COLO668 (cell line): ENCODE data around the gene CISD1.
A peak's percentile ranks its signal among the peaks of the same experiment; 100 is the strongest.

Experiments
- DNase-seq: peaks from one replicate; lab custom pipeline; 2025; ENCODE audit not compliant: unreplicated experiment; lab: John Stamatoyannopoulos, UW

CISD1 gene

GRCh38 chr10:58305821-58306220, 36.9 kb downstream of the CISD1 start:
- DNase-seq, result peak; percentile 26

DNA sequence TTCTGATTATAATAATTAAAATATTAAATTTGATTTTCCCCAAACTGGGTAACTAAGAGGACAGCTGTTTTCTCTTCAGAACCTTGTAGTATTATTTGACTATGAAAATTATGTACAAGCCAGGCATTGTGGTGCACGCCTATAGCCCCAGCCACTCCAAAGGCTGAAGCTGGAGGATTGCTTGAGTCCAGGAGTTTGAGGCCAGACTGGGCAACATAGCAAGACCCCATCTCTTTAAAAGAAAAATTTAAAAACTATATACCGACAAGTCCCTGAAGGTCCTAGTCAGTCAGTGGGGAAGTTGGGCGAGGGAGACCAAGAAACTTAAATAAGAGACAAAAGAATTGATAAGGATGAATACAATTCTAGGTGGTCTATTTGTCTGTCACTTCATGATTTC, 38.7 kb downstream of the CISD1 start:
- DNase-seq, result no peak

GRCh38 chr10:58311026-58311425, 42.1 kb downstream of the CISD1 start:
- DNase-seq, result no peak

GRCh38 chr10:58316874-58317273, 47.9 kb downstream of the CISD1 start:
- no peak for DNase-seq

- DNase-seq, result no peak
Measured at GRCh38 chr10:58318346-58318745, 49.4 kb downstream of the CISD1 start.

- no peak for DNase-seq
Measured at GRCh38 chr10:58319599-58319998, 50.6 kb downstream of the CISD1 start.

- DNase-seq, result no peak
Measured at GRCh38 chr10:58320351-58321049, 51.5 kb downstream of the CISD1 start.

DNA sequence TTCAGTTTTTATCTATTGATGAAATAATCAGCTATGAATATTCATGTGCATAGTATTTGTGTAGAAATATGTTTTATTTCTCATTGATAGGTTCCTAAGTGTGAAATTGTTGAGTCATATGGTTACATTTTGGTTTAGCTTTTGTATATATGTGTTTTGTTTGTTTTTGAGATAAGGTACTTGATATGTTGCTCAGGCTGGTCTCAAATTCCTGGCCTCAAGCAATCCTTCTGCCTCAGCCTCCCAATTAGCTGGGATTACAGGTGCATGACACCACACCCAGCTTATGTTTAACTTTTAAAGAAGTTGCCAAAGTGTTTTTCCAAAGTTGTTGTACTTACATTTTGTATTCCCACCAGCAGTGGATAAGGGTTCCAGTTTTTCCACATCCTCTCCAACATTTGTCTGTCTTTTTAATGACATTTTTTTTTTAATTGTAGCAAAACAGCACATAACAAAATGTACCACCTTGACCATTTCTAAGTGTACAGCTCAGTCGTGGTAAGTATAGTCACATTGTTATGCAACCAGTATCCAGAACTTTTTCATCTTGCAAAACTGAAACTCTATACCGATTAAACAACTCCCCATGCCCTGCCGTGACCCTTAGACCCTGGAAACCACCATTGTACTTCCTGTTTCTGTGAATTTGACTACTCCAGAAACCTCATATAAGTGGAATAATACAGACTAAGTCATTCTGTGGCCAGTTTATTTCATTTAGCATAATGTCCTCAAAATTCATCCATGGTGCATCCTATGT, 53.3 kb downstream of the CISD1 start:
- DNase-seq, result peak; percentile 7

- no peak for DNase-seq
Measured at GRCh38 chr10:58322835-58323209, 53.9 kb downstream of the CISD1 start.

DNA sequence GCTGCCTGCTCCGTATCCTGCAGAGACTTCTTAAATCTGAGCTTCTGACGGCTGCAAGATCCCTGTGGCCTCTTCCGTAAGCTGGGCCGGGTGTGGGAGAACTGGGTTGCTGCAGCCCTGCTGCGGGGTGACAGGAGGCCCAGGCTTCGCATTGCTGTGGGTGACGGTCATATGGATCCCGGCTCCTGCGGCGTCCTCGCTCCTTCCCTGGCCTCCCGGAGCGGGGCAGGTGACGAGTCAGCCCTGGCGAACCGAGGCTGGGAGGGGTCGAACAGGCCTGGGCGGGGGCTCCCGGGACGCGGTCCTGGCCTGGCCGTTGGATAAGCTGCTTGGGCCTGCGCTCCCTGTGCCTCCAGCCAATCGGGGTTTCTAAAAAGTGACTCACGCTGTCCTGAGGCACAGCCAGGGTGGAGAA, 58.0 kb downstream of the CISD1 start:
- no peak for DNase-seq

- DNase-seq, result no peak
Measured at GRCh38 chr10:58328233-58328632, 59.3 kb downstream of the CISD1 start.

DNA sequence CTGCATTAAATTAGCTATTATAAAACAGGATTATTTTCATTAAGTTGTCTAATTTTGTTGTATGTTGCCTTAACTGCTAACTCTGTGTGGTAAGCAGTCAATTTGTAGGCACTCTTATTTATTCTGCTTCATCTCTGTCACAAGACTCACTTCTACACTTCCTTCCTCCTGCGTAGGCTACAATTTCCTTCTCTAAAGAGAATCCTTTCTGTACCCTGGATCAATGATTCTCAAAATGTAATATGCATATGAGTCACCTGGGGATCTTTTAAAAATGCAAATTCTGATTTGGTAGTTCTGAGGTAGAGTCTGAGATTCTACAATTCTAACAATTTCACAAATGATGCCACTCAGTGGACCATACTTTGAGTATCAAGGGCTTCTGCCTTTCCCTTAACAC, 61.5 kb downstream of the CISD1 start:
- DNase-seq, result no peak

- no peak for DNase-seq
Measured at GRCh38 chr10:58331646-58332045, 62.7 kb downstream of the CISD1 start.

DNA sequence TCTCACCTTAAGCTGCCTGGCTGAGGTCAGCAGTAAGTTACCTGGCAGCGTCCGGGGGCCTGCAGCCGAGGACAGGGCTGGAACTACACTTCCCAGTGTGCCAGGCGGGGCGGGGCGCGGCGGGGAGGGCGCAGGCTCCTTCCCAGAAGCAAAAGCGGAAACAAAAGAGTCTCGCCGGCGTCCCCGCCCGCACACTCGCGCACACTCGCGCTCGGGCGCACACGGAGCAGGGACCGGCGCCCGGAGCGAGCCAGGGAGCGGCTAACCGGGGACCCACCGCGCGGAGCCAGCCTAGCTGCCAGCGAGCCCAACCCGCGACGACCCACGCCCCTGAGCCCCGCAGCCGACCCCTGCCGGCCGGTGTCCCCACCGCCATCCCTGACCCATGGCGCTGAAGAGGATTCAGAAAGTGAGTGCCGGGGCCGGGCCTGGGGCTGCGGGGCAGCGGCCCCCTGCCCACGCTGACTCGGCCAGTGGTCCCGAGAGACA, 65.9 kb downstream of the CISD1 start, which contains the start of gene UBE2D1:
Gene UBE2D1 (plus strand): TSS at position 190 of the 489 bp plus-strand sequence. CDS start 196 bp downstream, at position 386.
- DNase-seq, result peak; percentile 83

DNA sequence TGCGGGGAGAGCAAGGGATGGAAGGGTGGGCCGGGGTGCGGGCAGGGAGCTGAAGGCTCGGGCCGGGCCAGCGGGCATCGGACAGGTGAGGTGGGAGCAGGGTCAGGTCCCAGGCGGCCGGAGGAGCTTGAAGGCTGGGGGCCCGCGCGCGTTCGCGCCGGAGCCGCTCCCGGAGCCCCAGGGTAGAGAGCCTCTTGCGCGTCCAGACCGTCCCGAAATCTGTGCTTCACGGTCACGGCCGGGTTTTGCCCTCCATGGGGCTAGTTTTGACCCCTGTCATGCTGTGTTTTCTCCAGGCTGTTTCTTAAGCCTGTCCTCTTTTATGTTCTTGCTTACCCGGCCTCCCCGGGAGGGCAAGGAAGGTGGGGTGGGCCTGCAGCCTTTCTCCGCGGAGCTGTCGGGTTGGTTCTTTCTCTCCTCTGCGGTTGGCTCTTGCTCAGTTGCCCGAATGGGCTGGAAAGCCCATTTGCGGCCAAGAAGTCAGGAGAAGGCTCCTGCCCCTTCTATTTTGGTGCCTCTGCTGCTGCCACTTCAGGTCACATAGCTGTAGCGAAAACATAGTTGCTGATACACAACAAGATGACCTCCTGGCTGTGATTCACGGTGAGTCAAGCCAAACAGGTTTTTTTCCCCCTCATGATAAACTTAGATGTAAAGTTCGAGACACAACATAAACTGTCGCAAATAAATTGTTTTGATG, 66.5 kb downstream of the CISD1 start:
- DNase-seq, result peak; percentile 31

GRCh38 chr10:58336242-58336641, 67.3 kb downstream of the CISD1 start:
- DNase-seq, result no peak
